TTC549 (cell line): ENCODE measurements around the gene FHL5.
"Not testable (repeated sequence)": the region's sequence is repeated elsewhere in the genome, so short reads cannot be mapped to it uniquely, and the experiment has no call there.

Experiments used
- FAIRE-seq: peaks from 2 replicates; lab custom pipeline; 2012; peaks lifted over from hg19 to GRCh38; lab: Jason Lieb, UNC

Gene FHL5

GRCh38 chr6:96562886-96563285 is at the start of gene FHL5:
TSS of gene FHL5 (plus strand) at chr6:96563128. CDS start at chr6:96603614, 40,486 bp downstream.
- FAIRE-seq, result no peak

- FAIRE-seq, result no peak
These were observed 42.5 kb upstream of the FHL5 start for GRCh38 chr6:96520171-96521115.

- no peak for FAIRE-seq
These were observed 41.7 kb upstream of the FHL5 start for GRCh38 chr6:96521306-96521643.

- no peak for FAIRE-seq
These were observed 41.1 kb upstream of the FHL5 start, which contains the start of gene UFL1 for GRCh38 chr6:96521644-96522464. TSS of gene UFL1 (plus strand) at chr6:96521806. CDS start at chr6:96521874, 68 bp downstream.

- no peak for FAIRE-seq
These were observed 40.4 kb upstream of the FHL5 start for GRCh38 chr6:96522465-96523009.

GRCh38 chr6:96528193-96528592 is 34.7 kb upstream of the FHL5 start:
- FAIRE-seq, result no peak

- FAIRE-seq, result no peak
These were observed 30.5 kb upstream of the FHL5 start for GRCh38 chr6:96532399-96532798.

- FAIRE-seq, result no peak
These were observed 25.2 kb upstream of the FHL5 start for GRCh38 chr6:96537726-96538125.

GRCh38 chr6:96542702-96543101 is 20.2 kb upstream of the FHL5 start:
- no peak for FAIRE-seq

- FAIRE-seq, result no peak
These were observed 17.0 kb upstream of the FHL5 start for GRCh38 chr6:96545882-96546281.

- FAIRE-seq, result no peak
These were observed 15.3 kb upstream of the FHL5 start for GRCh38 chr6:96547654-96548053.

- peak; percentile 71 for FAIRE-seq
These were observed 8.4 kb upstream of the FHL5 start for GRCh38 chr6:96554558-96554957.

- FAIRE-seq, result not testable (repeated sequence)
These were observed 3.2 kb upstream of the FHL5 start for GRCh38 chr6:96559740-96560139.

- FAIRE-seq, result no peak
These were observed 925 bp downstream of the FHL5 start for GRCh38 chr6:96563853-96564252.

GRCh38 chr6:96570053-96570452 is 7.1 kb downstream of the FHL5 start:
- FAIRE-seq, result no peak

- no peak for FAIRE-seq
These were observed 8.6 kb downstream of the FHL5 start for GRCh38 chr6:96571551-96571950.

GRCh38 chr6:96575359-96575758 is 12.4 kb downstream of the FHL5 start:
- no peak for FAIRE-seq

- FAIRE-seq, result no peak
These were observed 13.3 kb downstream of the FHL5 start for GRCh38 chr6:96576221-96576620.

GRCh38 chr6:96582021-96582420 is 19.1 kb downstream of the FHL5 start:
- no peak for FAIRE-seq

GRCh38 chr6:96582436-96582835 is 19.5 kb downstream of the FHL5 start:
- no peak for FAIRE-seq

- FAIRE-seq, result no peak
These were observed 41.5 kb downstream of the FHL5 start for GRCh38 chr6:96604420-96604819.

GRCh38 chr6:96608074-96608473 is 45.1 kb downstream of the FHL5 start:
- no peak for FAIRE-seq

GRCh38 chr6:96610019-96610418 is 47.1 kb downstream of the FHL5 start:
- FAIRE-seq, result no peak
